Smooth muscle cell (in vitro differentiated cells): ENCODE data around the gene SYT6. TPM values are rescaled to one million over a fixed set of nuclear protein-coding genes. Genes with fewer than 3 reads are reported as not detected.

Source experiments
- DNase-seq: peaks from one replicate; lab custom pipeline; 2025; ENCODE audit not compliant: unreplicated experiment; lab: John Stamatoyannopoulos, UW
- H2AFZ ChIP-seq: fragments of 200-600 bp; sonication (generic); 2 replicates; pipeline ENCODE4 v1.6.0; 2016; ENCODE audit warnings: antibody characterized with exemption, low read depth, mild to moderate bottlenecking
- H3F3A ChIP-seq: fragments of 200-600 bp; sonication (generic); 2 replicates; pipeline ENCODE4 v1.6.0; 2017; ENCODE audit warnings: antibody characterized with exemption, low read depth
- H3K27ac ChIP-seq: fragments of 200-600 bp; sonication (generic); 2 replicates; pipeline ENCODE4 v1.5.1; 2016; ENCODE audit warnings: low read depth, mild to moderate bottlenecking
- H3K27me3 ChIP-seq: fragments of 200-600 bp; sonication (generic); 2 replicates; pipeline ENCODE4 v1.6.1; 2016; ENCODE audit warnings: low read depth, mild to moderate bottlenecking
- H3K36me3 ChIP-seq: fragments of 200-600 bp; sonication (generic); 2 replicates; pipeline ENCODE4 v1.5.1; 2016; ENCODE audit warnings: low read depth
- H3K4me1 ChIP-seq: fragments of 200-600 bp; sonication (generic); 2 replicates; pipeline ENCODE4 v1.5.1; 2016; ENCODE audit warnings: low read depth
- H3K4me2 ChIP-seq: fragments of 200-600 bp; sonication (generic); 2 replicates; pipeline ENCODE4 v1.6.0; 2016; ENCODE audit warnings: mild to moderate bottlenecking
- H3K4me3 ChIP-seq: fragments of 200-600 bp; sonication (generic); 2 replicates; pipeline ENCODE4 v1.5.1; 2016; ENCODE audit warnings: mild to moderate bottlenecking
- H3K79me2 ChIP-seq: fragments of 200-600 bp; sonication (generic); 2 replicates; pipeline ENCODE4 v1.6.0; 2016; ENCODE audit warnings: low read depth, mild to moderate bottlenecking
- H3K9ac ChIP-seq: fragments of 200-600 bp; sonication (generic); 2 replicates; pipeline ENCODE4 v1.6.0; 2016; ENCODE audit warnings: low read depth
- H3K9me3 ChIP-seq: fragments of 200-600 bp; sonication (generic); replicated peaks from 2 replicates; pipeline ENCODE4 v1.5.1; 2016; ENCODE audit warnings: low read depth
- H4K20me1 ChIP-seq: fragments of 200-600 bp; sonication (generic); 2 replicates; pipeline ENCODE4 v1.6.0; 2016; ENCODE audit warnings: low read depth
- CTCF ChIP-seq: fragments of 200-600 bp; sonication (generic); IDR thresholded peaks from 2 replicates; pipeline ENCODE4 v1.5.1; 2017; ENCODE audit warnings: borderline replicate concordance, mild to moderate bottlenecking, antibody characterized with exemption; ENCODE audit not compliant: insufficient read depth, poor library complexity, severe bottlenecking
- WGBS: methylation state at CpG from one replicate; pipeline ENCODE4 v1.1.7; 2016; ENCODE audit warnings: low lambda C conversion rate; 5-methylcytosine and 5-hydroxymethylcytosine counted together
- polyA plus RNA-seq: library from polyadenylated mRNA; unstranded; fragments of >200 nt; fragmentation: Nextera tagmentation; extraction: Ambion mirVana; gene quantifications from 2 replicates; pipeline ENCODE4 v1.2.1, GENCODE V29; 2016
- total RNA-seq: library from RNA; depleted of rRNA; stranded (reverse); fragments of >200 nt; gene quantifications from 2 replicates; pipeline ENCODE4 v1.2.3, GENCODE V29; 2014

SYT6 gene
- total and polyA plus RNA-seq, 2 experiments from 2014 or later = not detected

- TF ChIP-seq CTCF = no peak
- Histone ChIP-seq H3K9ac (no peak overlapping the region), H3K79me2 (no peaks in the 10 kb centered on the region), H3K27ac (no peak overlapping the region), H3F3A (no peaks in the 10 kb centered on the region), H2AFZ (no peak overlapping the region), H3K36me3 (no peaks in the 10 kb centered on the region), H3K27me3 (no peaks in the 10 kb centered on the region), H3K4me2 (no peak overlapping the region), H3K9me3 (no peaks in the 10 kb centered on the region), H3K4me3 (no peak overlapping the region), H3K4me1 (no peaks in the 10 kb centered on the region), H4K20me1 (no peaks in the 10 kb centered on the region)
- WGBS = 94% methylated on average over 7 of the region's 7 CpGs
- no peak for DNase-seq
Measured at GRCh38 chr1:114133129-114133528, 20.5 kb downstream of the SYT6 start.

GRCh38 chr1:114131526-114132220 is 22.0 kb downstream of the SYT6 start:
- Histone ChIP-seq H3K79me2 (no peaks in the 10 kb centered on the region), H3K4me1 (no peaks in the 10 kb centered on the region)
- 92% methylated on average over 4 of the region's 4 CpGs for WGBS

GRCh38 chr1:114130846-114131525 is 22.7 kb downstream of the SYT6 start:
- DNase-seq = no peak
- Histone ChIP-seq H3K4me3 (no peak overlapping the region), H3K36me3 (no peaks in the 10 kb centered on the region), H3K79me2 (no peaks in the 10 kb centered on the region), H4K20me1 (no peaks in the 10 kb centered on the region), H3K9ac (no peak overlapping the region), H3K4me1 (no peaks in the 10 kb centered on the region), H2AFZ (no peak overlapping the region), H3K4me2 (no peak overlapping the region), H3K9me3 (no peaks in the 10 kb centered on the region), H3K27me3 (no peaks in the 10 kb centered on the region), H3K27ac (no peak overlapping the region), H3F3A (no peaks in the 10 kb centered on the region)
- WGBS = 74% methylated on average over 7 of the region's 7 CpGs
- TF ChIP-seq CTCF = no peak

More at GRCh38 chr1:114131526-114132220, 22.0 kb downstream of the SYT6 start:
- H3K4me3 ChIP-seq = no peak overlapping the region
- no peak for DNase-seq
- H3K9ac ChIP-seq = no peak overlapping the region
- no peak overlapping the region for H3K27ac ChIP-seq
- no peaks in the 10 kb centered on the region for H3K36me3 ChIP-seq
- no peaks in the 10 kb centered on the region for H3K9me3 ChIP-seq
- no peaks in the 10 kb centered on the region for H4K20me1 ChIP-seq
- no peak overlapping the region for H3K4me2 ChIP-seq
- no peaks in the 10 kb centered on the region for H3F3A ChIP-seq
- H2AFZ ChIP-seq = no peak overlapping the region
- no peaks in the 10 kb centered on the region for H3K27me3 ChIP-seq
- no peak for TF ChIP-seq CTCF
